ENCODE results near the gene BANP.
"Not testable (repeated sequence)": the region's sequence is repeated elsewhere in the genome, so short reads cannot be mapped to it uniquely, and the experiment has no call there.

BANP gene

DNA sequence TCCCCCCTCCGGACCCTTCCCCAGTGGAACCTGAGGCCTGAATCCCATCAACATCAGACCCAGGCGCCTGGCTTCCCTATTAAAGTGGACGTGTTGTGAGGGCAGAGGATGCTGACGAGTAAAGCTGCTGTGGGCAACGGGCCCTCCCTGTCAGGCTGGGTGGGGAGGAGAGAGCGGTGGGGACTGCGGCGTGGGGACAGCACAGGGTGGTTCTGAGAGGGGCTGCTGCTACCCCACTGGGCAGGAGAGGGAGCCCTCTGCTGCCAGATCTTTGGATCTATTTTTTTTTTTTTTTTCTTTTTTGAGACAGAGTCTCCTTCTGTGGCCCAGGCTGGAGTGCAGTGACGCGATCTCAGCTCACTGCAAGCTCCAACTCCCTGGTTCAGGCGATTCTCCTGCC is 20.8 kb upstream of the BANP start:
- Histone ChIP-seq H3K4me3 (ENCODE audit: low read depth in 1 of 2, low read length in 2 of 2) (no peak overlapping the region), H3K4me1 (ENCODE audit: control insufficient read depth in 1 of 2, insufficient read depth in 2 of 2, low read length in 2 of 2) (no peaks in the 10 kb centered on the region), H3K9me3 (ENCODE audit: control insufficient read depth in 1 of 2, low read length in 2 of 2) (no peaks in the 10 kb centered on the region), H3K36me3 (ENCODE audit: control insufficient read depth in 1 of 2, insufficient read depth in 2 of 2, low read length in 2 of 2) (no peaks in the 10 kb centered on the region), H3K27me3 (ENCODE audit: low read depth, low read length) (no peaks in the 10 kb centered on the region), H3K27ac (ENCODE audit: low read length) (no peak overlapping the region)

DNA sequence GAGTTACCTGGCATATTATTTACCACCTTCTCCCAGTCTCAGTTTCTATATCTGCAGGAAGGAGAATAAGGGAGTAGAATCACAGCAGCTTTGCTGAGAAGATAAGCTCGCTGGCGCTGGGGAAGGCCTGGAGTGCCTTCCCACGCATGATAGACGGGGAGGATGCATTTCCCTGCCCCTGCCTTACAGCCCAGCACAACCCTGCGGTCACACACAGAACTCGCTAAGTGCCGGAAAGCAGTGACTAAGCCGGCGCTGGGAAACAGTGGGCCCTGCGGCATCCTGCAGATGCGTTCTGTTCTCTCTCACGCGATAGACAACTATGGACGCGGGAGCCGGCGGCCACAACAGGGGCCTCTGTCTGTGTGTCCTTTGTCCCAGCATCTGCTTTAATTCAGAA is 19.7 kb upstream of the BANP start:
- H3K36me3 ChIP-seq (ENCODE audit: control insufficient read depth in 1 of 2, insufficient read depth in 2 of 2, low read length in 2 of 2), result no peaks in the 10 kb centered on the region
- no peaks in the 10 kb centered on the region for H3K27me3 ChIP-seq (ENCODE audit: low read depth, low read length)
- no peaks in the 10 kb centered on the region for H3K4me1 ChIP-seq (ENCODE audit: control insufficient read depth in 1 of 2, insufficient read depth in 2 of 2, low read length in 2 of 2)
- no peaks in the 10 kb centered on the region for H3K9me3 ChIP-seq (ENCODE audit: control insufficient read depth in 1 of 2, low read length in 2 of 2)
- H3K27ac ChIP-seq (ENCODE audit: low read length), result no peak overlapping the region
- H3K4me3 ChIP-seq (ENCODE audit: low read depth in 1 of 2, low read length in 2 of 2), result no peak overlapping the region

DNA sequence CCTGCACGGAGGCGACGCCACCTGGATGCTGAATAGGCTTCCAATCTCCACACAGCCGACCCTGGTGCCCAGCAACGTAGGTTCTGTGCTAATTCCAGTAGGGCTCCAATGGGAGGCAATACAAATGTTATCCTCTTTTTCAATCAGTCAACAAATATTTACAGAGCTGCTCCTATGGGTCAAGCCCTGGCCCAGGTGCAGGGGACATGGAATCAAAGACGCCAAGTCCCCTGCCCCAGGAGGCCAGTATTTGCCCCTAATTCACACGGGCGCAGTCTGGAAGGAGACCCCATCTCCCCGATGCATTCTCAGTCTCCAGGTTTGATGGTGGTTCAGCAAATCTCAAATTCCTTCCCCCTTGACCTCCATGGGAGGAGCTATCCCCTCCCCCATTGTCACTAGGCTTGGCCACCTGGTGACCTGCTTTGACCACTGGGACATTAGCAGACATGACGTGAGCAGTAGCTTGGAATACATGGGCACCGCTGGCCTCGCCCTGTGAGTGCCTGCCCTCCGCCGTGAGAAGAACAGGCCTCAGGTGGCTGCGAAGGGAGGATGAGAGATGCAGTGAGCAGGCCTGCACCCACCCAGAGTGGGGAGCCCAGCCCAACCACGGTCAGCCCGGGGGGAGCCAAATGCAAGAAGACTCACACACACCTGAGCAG is 18.6 kb upstream of the BANP start:
- H3K4me3 ChIP-seq (ENCODE audit: low read depth in 1 of 2, low read length in 2 of 2); H3K4me1 ChIP-seq (ENCODE audit: control insufficient read depth in 1 of 2, insufficient read depth in 2 of 2, low read length in 2 of 2); H3K27me3 ChIP-seq (ENCODE audit: low read depth, low read length); H3K9me3 ChIP-seq (ENCODE audit: control insufficient read depth in 1 of 2, low read length in 2 of 2); H3K27ac ChIP-seq (ENCODE audit: low read length); H3K36me3 ChIP-seq (ENCODE audit: control insufficient read depth in 1 of 2, insufficient read depth in 2 of 2, low read length in 2 of 2): not testable (repeated sequence)

DNA sequence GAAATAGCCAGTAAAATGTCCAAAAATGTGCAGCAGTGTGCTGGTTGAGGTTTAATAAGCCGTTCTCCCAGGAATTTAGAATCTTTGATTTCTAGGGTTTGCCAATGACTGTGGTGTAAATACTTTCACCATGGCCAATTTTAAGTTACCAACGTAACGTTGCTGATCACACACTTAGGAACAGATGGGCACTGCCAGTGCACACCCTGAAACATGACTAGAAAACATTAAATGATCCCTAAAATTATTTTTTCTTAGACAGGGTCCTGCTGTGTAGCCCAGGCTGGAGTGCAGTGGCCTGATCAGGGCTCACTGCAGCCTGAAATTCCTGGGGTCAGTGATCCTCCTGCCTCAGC is 18.1 kb upstream of the BANP start:
- Histone ChIP-seq H3K36me3 (ENCODE audit: control insufficient read depth in 1 of 2, insufficient read depth in 2 of 2, low read length in 2 of 2) (no peaks in the 10 kb centered on the region), H3K4me3 (ENCODE audit: low read depth in 1 of 2, low read length in 2 of 2) (no peak overlapping the region), H3K27ac (ENCODE audit: low read length) (no peak overlapping the region), H3K9me3 (ENCODE audit: control insufficient read depth in 1 of 2, low read length in 2 of 2) (no peaks in the 10 kb centered on the region), H3K4me1 (ENCODE audit: control insufficient read depth in 1 of 2, insufficient read depth in 2 of 2, low read length in 2 of 2) (no peaks in the 10 kb centered on the region), H3K27me3 (ENCODE audit: low read depth, low read length) (no peaks in the 10 kb centered on the region)

DNA sequence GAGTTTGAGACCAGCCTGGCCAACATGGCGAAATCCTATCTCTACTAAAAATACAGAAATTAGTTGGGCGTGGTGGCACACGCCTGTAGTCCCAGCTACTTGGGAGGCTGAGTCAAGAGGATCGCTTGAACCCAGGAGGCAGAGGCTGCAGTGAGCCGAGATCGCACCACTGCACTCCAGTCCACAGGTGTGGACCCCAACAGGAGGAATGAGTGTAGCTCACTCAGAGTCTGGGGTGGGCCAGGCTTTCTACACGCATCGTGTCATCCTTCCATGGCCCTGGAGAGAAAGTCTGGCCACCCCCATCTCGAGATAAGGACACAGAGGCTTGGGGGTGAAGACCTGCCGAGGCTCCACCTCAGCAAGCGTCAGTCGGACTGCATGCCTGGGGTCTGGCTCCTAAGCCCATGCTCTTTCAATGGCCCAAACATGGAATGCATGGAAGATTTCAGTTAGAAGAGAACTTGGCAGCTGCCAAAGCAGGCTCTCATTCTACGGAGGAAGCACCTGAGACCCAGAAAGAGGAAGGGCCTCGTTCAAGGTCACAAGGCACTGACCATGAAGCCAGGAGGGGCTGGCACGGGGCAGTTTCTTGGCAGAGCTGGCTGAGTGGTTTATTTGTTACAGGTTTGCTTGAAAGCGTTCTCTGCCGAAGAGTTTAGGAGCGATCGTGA is 16.3 kb upstream of the BANP start:
- H3K27me3 ChIP-seq (ENCODE audit: low read depth, low read length); H3K4me1 ChIP-seq (ENCODE audit: control insufficient read depth in 1 of 2, insufficient read depth in 2 of 2, low read length in 2 of 2); H3K9me3 ChIP-seq (ENCODE audit: control insufficient read depth in 1 of 2, low read length in 2 of 2); H3K36me3 ChIP-seq (ENCODE audit: control insufficient read depth in 1 of 2, insufficient read depth in 2 of 2, low read length in 2 of 2); H3K27ac ChIP-seq (ENCODE audit: low read length); H3K4me3 ChIP-seq (ENCODE audit: low read depth in 1 of 2, low read length in 2 of 2): not testable (repeated sequence)

DNA sequence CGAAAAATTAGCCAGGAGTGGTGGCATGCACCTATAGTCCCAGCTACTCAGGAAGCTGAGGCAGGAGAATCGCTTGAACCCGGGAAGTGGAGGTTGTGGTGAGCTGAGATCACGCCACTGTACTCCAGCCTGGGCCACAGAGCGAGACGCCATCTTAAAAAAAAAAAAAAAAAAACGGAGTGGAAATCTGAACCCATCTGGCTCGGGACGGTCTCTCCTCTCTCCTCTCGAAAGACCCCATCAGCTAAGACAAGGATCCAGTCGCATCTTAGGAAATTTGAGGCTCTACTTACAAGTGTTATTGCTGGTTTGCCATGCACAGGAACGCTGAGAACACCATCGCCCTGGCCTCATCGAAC is 15.2 kb upstream of the BANP start:
- H3K4me3 ChIP-seq (ENCODE audit: low read depth in 1 of 2, low read length in 2 of 2); H3K4me1 ChIP-seq (ENCODE audit: control insufficient read depth in 1 of 2, insufficient read depth in 2 of 2, low read length in 2 of 2); H3K27me3 ChIP-seq (ENCODE audit: low read depth, low read length); H3K9me3 ChIP-seq (ENCODE audit: control insufficient read depth in 1 of 2, low read length in 2 of 2); H3K36me3 ChIP-seq (ENCODE audit: control insufficient read depth in 1 of 2, insufficient read depth in 2 of 2, low read length in 2 of 2); H3K27ac ChIP-seq (ENCODE audit: low read length): not testable (repeated sequence)

DNA sequence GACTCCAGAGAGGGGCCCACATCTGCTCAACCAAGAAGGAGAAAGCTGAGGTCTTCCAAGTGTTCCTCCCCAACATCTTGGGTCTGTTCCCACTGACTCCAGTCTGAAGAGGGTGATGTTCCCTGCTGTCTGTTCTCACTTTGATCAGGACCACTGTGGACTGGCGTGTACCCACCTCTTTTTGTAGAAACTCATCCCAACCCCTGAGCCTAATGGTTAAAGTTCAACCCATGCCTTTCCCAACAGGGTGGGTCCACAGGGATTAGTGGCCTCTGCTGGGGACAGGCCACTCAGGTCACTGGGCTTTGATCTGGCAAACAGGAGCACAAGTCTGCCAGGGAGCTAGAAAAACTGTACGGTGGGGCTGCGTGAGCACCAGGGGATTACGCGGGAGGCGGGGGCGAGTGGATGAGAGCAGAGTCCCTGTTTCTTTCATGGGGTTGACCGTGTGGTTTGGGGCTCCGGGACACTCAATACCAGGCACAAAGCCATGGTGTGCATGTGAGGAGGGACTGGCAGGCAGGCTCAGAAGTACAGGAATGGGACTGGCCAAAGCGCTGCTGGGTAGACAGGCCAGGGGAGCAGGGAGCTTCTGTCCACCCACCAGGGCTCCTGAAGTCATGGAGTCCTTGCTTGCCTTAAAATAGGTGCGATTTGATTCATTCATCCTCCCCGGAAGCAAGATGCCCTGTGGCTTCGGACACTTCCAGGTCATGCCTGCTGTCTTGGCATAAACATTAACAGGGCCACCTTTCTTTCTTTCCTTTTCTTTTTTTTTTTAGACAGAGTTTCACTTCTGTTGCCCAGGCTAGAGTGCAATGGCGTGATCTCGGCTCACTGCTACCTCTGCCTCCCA is 14.6 kb upstream of the BANP start, which contains the start of gene CA5A:
TSS of gene CA5A (minus strand) at position 155 of the 856 bp plus-strand sequence. CDS start at position 76, 79 bp downstream.
- Histone ChIP-seq H3K27me3 (ENCODE audit: low read depth, low read length) (no peaks in the 10 kb centered on the region), H3K36me3 (ENCODE audit: control insufficient read depth in 1 of 2, insufficient read depth in 2 of 2, low read length in 2 of 2) (no peaks in the 10 kb centered on the region), H3K27ac (ENCODE audit: low read length) (no peak within 1 kb of the TSS), H3K4me1 (ENCODE audit: control insufficient read depth in 1 of 2, insufficient read depth in 2 of 2, low read length in 2 of 2) (no peaks in the 10 kb centered on the region), H3K9me3 (ENCODE audit: control insufficient read depth in 1 of 2, low read length in 2 of 2) (no peaks in the 10 kb centered on the region), H3K4me3 (ENCODE audit: low read depth in 1 of 2, low read length in 2 of 2) (no peak within 1 kb of the TSS)

DNA sequence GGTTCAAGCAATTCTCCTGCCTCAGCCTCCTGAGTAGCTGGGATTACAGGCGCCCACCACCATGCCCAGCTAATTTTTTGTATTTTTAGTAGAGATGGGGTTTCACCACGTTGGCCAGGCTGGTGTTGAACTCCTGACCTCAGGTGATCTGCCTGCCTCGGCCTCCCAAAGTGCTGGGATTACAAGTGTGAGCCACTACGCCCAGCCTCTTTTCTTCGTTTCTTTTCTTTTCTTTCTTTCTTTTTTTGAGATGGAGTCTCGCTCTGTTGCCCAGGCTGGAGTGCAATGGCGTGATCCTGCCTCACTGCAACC is 14.0 kb upstream of the BANP start:
- H3K4me1 ChIP-seq (ENCODE audit: control insufficient read depth in 1 of 2, insufficient read depth in 2 of 2, low read length in 2 of 2); H3K36me3 ChIP-seq (ENCODE audit: control insufficient read depth in 1 of 2, insufficient read depth in 2 of 2, low read length in 2 of 2); H3K9me3 ChIP-seq (ENCODE audit: control insufficient read depth in 1 of 2, low read length in 2 of 2); H3K4me3 ChIP-seq (ENCODE audit: low read depth in 1 of 2, low read length in 2 of 2); H3K27ac ChIP-seq (ENCODE audit: low read length); H3K27me3 ChIP-seq (ENCODE audit: low read depth, low read length): not testable (repeated sequence)

DNA sequence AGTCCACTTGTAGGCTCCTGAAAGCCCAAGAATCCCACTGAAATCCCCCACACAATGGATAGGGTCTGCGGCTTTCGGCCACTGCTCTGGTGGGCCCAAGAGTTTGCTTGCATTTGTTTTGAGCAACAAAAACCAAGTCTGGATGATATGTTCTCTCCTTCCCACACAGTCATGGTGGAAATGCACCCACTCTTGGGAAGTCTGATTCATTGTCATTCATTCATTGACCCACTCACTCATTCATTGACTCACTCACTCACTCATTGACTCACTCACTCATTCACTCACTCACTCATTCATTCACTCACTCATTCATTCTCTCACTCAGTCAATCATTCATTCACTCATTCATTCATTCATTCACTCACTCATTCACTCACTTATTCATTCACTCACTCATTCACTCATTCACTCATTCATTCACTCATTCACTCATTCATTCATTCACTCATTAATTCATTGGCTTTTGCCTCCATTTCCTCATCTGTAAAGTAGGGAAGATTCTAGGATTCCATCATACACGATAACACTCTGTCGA is 12.8 kb upstream of the BANP start:
- Histone ChIP-seq H3K4me1 (ENCODE audit: control insufficient read depth in 1 of 2, insufficient read depth in 2 of 2, low read length in 2 of 2) (no peaks in the 10 kb centered on the region), H3K4me3 (ENCODE audit: low read depth in 1 of 2, low read length in 2 of 2) (no peak overlapping the region), H3K36me3 (ENCODE audit: control insufficient read depth in 1 of 2, insufficient read depth in 2 of 2, low read length in 2 of 2) (no peaks in the 10 kb centered on the region), H3K27ac (ENCODE audit: low read length) (no peak overlapping the region), H3K27me3 (ENCODE audit: low read depth, low read length) (no peaks in the 10 kb centered on the region), H3K9me3 (ENCODE audit: control insufficient read depth in 1 of 2, low read length in 2 of 2) (no peaks in the 10 kb centered on the region)

DNA sequence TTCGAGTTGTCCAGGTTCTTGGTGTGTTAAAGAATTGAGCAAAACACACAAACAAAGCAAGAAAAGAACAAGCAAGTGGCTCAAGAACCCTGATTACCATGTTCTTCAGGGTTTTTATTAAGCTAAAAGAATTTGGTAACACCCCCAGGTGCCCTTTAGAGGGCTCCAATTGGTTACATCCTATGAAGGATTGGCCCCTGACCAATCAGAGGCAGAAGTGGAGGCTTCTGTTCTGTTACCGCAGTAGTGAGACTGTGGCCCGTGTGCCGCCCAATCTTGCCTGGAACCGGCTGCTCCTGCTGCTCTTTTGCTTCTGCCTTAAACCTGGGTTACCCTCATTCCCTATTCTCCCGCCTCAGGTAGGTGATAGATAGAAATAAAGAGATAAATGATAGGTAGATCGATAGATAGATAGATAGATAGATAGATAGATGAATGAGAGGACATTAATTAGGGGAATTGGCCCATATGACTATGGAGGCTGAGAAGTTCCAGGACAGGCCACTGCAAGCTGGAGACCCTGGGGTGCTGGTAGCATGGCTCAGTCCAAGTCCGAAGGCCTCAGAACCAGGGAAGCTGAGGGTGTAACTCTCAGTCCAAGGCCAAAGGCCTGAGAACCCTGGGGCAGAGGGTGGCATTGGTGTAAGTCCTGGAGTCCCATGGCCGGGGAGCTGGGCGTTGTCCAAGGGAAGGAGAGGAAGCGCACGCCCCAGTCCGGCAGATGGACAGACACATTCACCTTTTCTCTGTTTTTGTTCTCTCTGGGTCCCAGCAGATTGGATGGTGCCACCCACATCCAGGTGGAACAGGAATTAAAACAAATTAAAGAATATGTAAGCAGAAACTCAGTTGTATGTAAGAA is 11.4 kb upstream of the BANP start:
- Histone ChIP-seq H3K4me1 (ENCODE audit: control insufficient read depth in 1 of 2, insufficient read depth in 2 of 2, low read length in 2 of 2) (no peaks in the 10 kb centered on the region), H3K9me3 (ENCODE audit: control insufficient read depth in 1 of 2, low read length in 2 of 2) (no peaks in the 10 kb centered on the region), H3K27ac (ENCODE audit: low read length) (no peak overlapping the region), H3K36me3 (ENCODE audit: control insufficient read depth in 1 of 2, insufficient read depth in 2 of 2, low read length in 2 of 2) (no peaks in the 10 kb centered on the region), H3K27me3 (ENCODE audit: low read depth, low read length) (no peaks in the 10 kb centered on the region), H3K4me3 (ENCODE audit: low read depth in 1 of 2, low read length in 2 of 2) (no peak overlapping the region)

DNA sequence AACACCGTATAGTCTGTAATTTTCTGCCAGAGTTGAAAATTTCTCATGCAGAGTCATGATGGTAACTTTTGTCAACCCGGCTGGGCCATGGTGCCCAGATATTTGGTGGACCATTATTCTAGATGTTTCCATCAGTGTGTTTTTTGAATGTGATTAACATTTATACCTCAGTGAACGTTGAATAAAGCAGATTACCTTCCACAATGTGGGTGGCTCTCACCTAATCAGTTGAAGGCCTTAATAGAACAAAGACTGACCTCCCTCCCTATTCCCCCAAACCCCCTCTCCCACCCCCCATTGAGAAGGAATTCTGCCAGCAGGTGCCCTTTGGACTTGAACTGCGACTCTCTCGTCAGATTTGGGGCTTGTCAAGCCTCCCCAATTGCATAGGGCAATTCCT is 8.6 kb upstream of the BANP start:
- no peaks in the 10 kb centered on the region for H3K9me3 ChIP-seq (ENCODE audit: control insufficient read depth in 1 of 2, low read length in 2 of 2)
- no peak overlapping the region for H3K4me3 ChIP-seq (ENCODE audit: low read depth in 1 of 2, low read length in 2 of 2)
- H3K27ac ChIP-seq (ENCODE audit: low read length), result no peak overlapping the region
- H3K4me1 ChIP-seq (ENCODE audit: control insufficient read depth in 1 of 2, insufficient read depth in 2 of 2, low read length in 2 of 2), result no peaks in the 10 kb centered on the region
- H3K27me3 ChIP-seq (ENCODE audit: low read depth, low read length), result no peaks in the 10 kb centered on the region
- H3K36me3 ChIP-seq (ENCODE audit: control insufficient read depth in 1 of 2, insufficient read depth in 2 of 2, low read length in 2 of 2), result no peaks in the 10 kb centered on the region
